OCI-LY1 (cell line): ENCODE measurements around the gene PNPLA5.

Experiments
- CTCF ChIP-seq: fragments of 200-600 bp; sonication (generic), shearing (Covaris generic); IDR thresholded peaks from 2 replicates; pipeline ENCODE4 v1.5.1; 2017; ENCODE audit warnings: mild to moderate bottlenecking, antibody characterized with exemption, low read length, moderate library complexity, mixed read lengths
- EZH2 ChIP-seq: fragments of 200-600 bp; sonication (generic), shearing (Covaris generic); IDR thresholded peaks from 2 replicates; pipeline ENCODE4 v1.8.0; 2017; ENCODE audit warnings: borderline replicate concordance, mixed run types, mild to moderate bottlenecking, antibody characterized with exemption, low read length, moderate library complexity, mixed read lengths

- no peak for TF ChIP-seq CTCF
- no peak for TF ChIP-seq EZH2
These were observed 41.3 kb downstream of the PNPLA5 start for GRCh38 chr22:43850529-43850928.
